Measurements from ENCODE around the gene C12orf57.

The C12orf57 gene

DNA sequence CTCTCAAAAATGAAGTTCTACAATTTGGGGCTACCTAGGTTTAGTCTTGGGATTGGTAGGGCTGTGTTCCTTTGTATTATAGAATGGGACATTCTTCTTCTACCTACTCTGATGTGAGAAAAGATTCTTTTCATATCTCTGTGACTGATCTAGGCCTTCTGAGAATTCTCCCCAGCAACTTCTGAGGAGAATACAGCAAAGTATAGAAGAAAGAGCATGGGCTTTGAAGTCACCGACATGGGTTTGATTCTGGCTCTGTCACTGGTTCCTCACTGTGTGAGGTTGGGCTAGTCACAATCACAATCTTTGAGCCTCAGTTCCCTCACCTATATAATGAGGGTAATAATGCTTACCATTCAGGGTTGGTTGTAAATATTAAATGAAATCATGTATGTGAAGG is 11.1 kb upstream of the C12orf57 start:
- Histone ChIP-seq H3K27me3 (ENCODE audit: insufficient read depth, poor library complexity, severe bottlenecking) (no peaks in the 10 kb centered on the region), H3K4me3 (replicated peaks; ENCODE audit: insufficient read depth, low read length) (no peak overlapping the region), H3K27ac (replicated peaks) (no peak overlapping the region)
- DNase-seq (ENCODE audit: low read depth in 1 of 2, low spot score in 1 of 2): no peak
- TF ChIP-seq, protein P1, sequence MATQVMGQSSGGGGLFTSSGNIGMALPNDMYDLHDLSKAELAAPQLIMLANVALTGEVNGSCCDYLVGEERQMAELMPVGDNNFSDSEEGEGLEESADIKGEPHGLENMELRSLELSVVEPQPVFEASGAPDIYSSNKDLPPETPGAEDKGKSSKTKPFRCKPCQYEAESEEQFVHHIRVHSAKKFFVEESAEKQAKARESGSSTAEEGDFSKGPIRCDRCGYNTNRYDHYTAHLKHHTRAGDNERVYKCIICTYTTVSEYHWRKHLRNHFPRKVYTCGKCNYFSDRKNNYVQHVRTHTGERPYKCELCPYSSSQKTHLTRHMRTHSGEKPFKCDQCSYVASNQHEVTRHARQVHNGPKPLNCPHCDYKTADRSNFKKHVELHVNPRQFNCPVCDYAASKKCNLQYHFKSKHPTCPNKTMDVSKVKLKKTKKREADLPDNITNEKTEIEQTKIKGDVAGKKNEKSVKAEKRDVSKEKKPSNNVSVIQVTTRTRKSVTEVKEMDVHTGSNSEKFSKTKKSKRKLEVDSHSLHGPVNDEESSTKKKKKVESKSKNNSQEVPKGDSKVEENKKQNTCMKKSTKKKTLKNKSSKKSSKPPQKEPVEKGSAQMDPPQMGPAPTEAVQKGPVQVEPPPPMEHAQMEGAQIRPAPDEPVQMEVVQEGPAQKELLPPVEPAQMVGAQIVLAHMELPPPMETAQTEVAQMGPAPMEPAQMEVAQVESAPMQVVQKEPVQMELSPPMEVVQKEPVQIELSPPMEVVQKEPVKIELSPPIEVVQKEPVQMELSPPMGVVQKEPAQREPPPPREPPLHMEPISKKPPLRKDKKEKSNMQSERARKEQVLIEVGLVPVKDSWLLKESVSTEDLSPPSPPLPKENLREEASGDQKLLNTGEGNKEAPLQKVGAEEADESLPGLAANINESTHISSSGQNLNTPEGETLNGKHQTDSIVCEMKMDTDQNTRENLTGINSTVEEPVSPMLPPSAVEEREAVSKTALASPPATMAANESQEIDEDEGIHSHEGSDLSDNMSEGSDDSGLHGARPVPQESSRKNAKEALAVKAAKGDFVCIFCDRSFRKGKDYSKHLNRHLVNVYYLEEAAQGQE (IDR thresholded peaks at IDR 0.05; ENCODE audit: insufficient replicate concordance, low read depth): no peak
- TF ChIP-seq SPI1 (IDR thresholded peaks at IDR 0.05; ENCODE audit: borderline replicate concordance, low read depth) (no peak), GABPA (IDR thresholded peaks at IDR 0.05; ENCODE audit: low read depth) (no peak), POLR2AphosphoS5 (IDR thresholded peaks at IDR 0.05; ENCODE audit: low read depth) (no peak)
- TF ChIP-seq, protein P2, sequence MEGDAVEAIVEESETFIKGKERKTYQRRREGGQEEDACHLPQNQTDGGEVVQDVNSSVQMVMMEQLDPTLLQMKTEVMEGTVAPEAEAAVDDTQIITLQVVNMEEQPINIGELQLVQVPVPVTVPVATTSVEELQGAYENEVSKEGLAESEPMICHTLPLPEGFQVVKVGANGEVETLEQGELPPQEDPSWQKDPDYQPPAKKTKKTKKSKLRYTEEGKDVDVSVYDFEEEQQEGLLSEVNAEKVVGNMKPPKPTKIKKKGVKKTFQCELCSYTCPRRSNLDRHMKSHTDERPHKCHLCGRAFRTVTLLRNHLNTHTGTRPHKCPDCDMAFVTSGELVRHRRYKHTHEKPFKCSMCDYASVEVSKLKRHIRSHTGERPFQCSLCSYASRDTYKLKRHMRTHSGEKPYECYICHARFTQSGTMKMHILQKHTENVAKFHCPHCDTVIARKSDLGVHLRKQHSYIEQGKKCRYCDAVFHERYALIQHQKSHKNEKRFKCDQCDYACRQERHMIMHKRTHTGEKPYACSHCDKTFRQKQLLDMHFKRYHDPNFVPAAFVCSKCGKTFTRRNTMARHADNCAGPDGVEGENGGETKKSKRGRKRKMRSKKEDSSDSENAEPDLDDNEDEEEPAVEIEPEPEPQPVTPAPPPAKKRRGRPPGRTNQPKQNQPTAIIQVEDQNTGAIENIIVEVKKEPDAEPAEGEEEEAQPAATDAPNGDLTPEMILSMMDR (IDR thresholded peaks at IDR 0.05; ENCODE audit: insufficient read depth, low read length): no peak

- no peak overlapping the region for H3K4me3 ChIP-seq (replicated peaks; ENCODE audit: insufficient read depth, low read length)
- DNase-seq (ENCODE audit: low read depth in 1 of 2, low spot score in 1 of 2): no peak
- H3K27me3 ChIP-seq (ENCODE audit: insufficient read depth, poor library complexity, severe bottlenecking): no peaks in the 10 kb centered on the region
- TF ChIP-seq SPI1 (IDR thresholded peaks at IDR 0.05; ENCODE audit: borderline replicate concordance, low read depth) (no peak), GABPA (IDR thresholded peaks at IDR 0.05; ENCODE audit: low read depth) (no peak), POLR2AphosphoS5 (IDR thresholded peaks at IDR 0.05; ENCODE audit: low read depth) (no peak)
- TF ChIP-seq, protein P1 (IDR thresholded peaks at IDR 0.05; ENCODE audit: insufficient replicate concordance, low read depth): no peak
- TF ChIP-seq, protein P2 (IDR thresholded peaks at IDR 0.05; ENCODE audit: insufficient read depth, low read length): no peak
- no peak overlapping the region for H3K27ac ChIP-seq (replicated peaks)
Measured at GRCh38 chr12:6934110-6934509, 9.7 kb upstream of the C12orf57 start.

DNA sequence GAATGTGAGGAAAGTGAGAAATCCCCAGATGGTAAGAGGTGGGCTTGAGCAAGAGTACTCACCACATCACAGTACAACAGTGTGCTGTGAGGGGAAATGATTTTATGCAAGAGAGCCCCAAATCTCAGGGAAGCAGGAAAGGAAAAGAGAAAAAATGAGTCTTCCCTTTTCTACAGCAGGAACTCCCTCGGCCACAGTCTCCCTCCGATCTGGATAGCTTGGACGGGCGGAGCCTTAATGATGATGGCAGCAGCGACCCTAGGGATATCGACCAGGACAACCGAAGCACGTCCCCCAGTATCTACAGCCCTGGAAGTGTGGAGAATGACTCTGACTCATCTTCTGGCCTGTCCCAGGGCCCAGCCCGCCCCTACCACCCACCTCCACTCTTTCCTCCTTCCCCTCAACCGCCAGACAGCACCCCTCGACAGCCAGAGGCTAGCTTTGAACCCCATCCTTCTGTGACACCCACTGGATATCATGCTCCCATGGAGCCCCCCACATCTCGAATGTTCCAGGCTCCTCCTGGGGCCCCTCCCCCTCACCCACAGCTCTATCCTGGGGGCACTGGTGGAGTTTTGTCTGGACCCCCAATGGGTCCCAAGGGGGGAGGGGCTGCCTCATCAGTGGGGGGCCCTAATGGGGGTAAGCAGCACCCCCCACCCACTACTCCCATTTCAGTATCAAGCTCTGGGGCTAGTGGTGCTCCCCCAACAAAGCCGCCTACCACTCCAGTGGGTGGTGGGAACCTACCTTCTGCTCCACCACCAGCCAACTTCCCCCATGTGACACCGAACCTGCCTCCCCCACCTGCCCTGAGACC is 8.2 kb upstream of the C12orf57 start:
- no peak for DNase-seq (ENCODE audit: low read depth in 1 of 2, low spot score in 1 of 2)
- TF ChIP-seq SPI1 (IDR thresholded peaks at IDR 0.05; ENCODE audit: borderline replicate concordance, low read depth): peak; percentile 6; the same call in 1 of the 2 replicates
- TF ChIP-seq, protein P2 (IDR thresholded peaks at IDR 0.05; ENCODE audit: insufficient read depth, low read length): no peak
- H3K4me3 ChIP-seq (replicated peaks; ENCODE audit: insufficient read depth, low read length): no peak overlapping the region
- no peak overlapping the region; the same call in 1 of the 2 replicates for H3K27ac ChIP-seq (replicated peaks)
- H3K27me3 ChIP-seq (ENCODE audit: insufficient read depth, poor library complexity, severe bottlenecking): no peaks in the 10 kb centered on the region
